GM21528 (cell line): ENCODE measurements around the gene NDRG4.
A peak's percentile ranks its signal among the peaks of the same experiment; 100 is the strongest.
"Not testable (repeated sequence)": the region's sequence is repeated elsewhere in the genome, so short reads cannot be mapped to it uniquely, and the experiment has no call there.

Experiments used
- ATAC-seq: cut with Tn5 transposase; IDR thresholded peaks from one replicate; pipeline ENCODE4 v1.9.1; 2021; ENCODE audit warnings: mild to moderate bottlenecking, moderate library complexity; ENCODE audit not compliant: unreplicated experiment, low FRiP score

The NDRG4 gene

DNA sequence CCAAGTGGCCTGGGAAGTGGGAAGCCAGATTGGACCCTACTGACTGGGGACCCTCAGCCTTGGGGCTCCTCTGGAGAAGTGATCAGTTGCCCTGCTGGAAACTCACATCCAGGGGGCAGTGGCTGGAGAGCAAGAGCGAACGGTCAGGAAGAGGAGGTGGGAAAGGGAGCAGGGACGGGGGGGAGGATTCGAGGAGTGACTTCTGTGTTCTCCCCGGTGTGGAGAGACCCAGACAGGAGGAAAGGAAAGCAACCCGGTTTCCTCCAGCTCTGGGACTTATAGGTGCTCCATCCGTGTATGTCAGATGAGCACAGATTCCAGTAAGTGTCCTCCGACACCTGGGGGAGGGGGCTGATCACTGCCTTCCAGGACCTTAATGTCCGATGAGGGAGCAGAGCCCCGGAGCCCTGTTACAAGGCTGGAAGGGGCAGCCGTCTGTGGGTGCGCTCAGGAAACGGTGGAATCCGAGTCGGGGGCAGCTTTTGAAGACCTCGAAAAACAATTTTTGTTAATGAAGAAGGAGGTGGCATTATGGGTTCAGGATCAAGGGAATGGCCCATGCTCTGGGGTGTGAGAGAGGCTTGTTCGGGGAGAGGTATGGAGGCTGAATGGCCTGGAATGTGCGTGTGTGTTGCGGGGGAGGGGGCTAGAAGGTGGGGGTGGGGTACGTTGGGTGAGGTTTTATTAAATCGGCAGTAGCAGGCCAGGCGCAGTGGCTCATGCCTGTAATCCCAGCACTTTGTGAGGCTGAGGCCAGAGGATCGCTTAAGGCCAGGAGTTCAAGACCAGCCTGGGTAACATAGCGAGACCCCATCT is 34.8 kb upstream of the NDRG4 start:
- no peak for ATAC-seq

DNA sequence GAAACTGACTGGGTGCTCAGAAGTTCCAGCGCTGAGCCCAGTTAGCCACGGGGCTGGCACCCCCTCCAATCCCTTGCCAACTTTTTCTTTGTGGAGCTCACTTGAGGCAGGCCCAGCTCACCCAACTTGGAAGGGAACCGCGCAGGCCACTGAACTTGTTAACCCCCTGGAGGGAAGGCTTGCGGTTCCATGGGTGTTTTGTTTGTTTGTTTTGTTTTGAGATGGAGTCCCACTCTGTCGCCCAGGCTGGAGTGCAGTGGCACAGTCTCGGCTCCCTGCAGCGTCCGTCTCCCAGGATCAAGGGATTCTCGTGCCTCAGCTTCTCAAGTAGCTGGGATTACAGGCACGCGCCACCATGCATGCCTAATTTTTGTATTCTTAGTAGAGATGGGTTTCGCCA is 34.1 kb upstream of the NDRG4 start:
- no peak for ATAC-seq

DNA sequence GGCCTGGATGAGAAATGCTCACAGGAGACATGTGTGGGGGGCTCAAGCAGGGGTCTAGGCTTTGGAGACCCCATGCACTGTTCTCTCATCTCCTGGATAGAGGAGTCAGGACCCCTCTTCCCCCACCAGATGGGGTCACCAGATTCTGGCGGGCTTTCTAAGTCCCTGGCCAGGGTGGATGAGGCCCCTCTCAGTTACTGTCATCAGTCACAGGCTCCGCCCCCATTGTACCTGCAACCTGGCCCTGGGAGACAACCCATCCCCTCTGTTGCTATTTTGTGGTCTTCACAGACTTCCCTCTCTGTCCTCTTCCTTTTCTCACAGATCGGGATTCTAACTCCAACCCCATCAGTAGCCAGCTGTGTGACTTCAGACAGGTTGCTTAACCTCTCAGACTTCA is 33.5 kb upstream of the NDRG4 start:
- ATAC-seq = no peak

DNA sequence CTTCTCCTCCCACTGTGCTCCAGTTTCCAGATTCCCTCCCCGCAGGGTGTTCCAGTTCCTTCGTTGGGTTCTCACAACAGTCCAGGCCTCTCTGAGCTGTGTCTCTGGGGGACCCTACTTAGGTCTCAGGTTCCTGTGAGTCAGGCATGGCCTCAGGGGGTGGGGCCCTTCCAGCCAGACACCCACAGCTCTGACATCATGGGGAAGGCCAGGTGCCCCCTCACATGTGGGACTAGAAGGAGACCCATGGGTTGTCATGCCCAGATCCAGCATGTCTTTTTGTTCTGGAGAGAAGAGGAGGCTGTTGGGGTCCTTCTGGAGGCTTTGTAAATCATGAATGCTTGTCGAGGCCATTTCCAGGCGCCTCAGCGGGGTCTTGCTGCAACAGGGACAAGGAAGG is 32.0 kb upstream of the NDRG4 start:
- no peak for ATAC-seq

DNA sequence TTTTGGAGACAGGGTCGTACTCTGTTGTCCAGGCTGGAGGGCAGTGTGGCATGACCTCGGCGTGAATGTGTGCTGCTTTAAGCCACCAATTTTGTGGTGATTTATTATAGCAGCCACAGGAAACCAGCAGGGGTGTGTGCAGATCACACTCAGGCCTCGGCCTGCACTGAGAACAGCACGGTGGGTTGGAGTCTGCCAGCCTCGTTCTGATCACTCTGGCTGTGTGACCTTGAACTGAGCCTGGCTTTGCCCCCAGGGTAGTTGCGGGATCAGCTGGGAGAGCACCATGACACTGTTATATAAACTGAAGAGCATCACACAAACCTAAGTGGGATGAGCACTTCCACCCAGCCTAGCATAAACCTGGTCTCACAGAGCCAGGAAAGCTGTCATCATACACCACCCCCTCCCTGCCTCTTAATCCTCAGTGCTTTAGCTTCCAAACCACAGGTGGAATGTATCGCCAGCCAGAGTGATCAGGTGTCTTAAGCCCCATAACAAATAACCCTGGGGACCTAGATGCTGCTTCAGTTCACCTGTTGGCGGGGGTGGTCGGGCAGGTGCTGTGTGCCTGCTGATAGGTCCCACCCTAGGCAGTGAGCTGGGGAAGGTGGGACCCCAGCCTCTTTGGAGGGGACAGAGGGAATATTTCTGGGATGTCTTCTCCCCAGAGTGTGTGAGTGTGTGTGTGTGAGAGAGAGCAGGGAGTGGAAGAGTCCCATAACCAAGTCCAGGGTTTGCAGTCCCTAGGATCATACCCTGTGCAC is 28.6 kb upstream of the NDRG4 start:
- ATAC-seq = no peak

DNA sequence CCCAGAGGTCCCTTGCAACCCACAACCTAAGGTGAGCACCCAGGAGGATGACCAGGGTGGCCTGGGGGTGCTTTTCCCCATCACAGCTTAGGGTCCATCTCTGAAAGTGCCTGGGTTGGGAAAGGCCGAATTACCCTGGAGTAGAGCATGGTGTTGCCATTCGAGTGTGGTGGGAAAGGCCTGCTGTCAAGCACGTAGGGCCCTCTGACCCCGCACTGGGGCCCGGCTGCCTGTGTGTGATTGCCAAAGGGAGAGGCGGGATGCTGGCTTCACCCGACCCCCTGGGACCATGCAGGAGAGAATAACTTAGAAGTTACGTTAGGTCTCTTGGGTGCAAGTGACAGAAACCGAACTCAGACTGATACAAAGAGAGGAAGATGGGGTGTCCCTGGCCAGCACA is 27.7 kb upstream of the NDRG4 start:
- no peak for ATAC-seq

DNA sequence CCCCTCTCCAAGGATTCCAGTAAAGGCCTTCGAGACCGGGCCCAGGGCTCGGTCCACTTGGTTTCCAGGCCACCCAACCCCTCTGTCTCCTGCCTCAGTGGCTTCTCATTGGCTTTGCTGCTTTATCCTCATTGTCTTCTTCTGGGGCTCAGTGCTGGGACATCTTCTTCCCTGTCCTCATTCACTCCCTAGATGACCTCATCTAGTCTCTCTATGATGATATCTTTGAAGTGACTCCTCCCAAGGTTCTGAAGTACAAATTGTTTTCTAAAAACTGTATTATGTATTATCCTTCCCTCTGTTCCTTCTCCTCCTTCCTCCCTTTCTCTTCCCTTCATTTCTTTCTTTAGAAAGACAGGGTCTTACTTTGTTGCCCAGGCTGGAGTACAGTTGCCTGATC is 27.1 kb upstream of the NDRG4 start:
- ATAC-seq = no peak

DNA sequence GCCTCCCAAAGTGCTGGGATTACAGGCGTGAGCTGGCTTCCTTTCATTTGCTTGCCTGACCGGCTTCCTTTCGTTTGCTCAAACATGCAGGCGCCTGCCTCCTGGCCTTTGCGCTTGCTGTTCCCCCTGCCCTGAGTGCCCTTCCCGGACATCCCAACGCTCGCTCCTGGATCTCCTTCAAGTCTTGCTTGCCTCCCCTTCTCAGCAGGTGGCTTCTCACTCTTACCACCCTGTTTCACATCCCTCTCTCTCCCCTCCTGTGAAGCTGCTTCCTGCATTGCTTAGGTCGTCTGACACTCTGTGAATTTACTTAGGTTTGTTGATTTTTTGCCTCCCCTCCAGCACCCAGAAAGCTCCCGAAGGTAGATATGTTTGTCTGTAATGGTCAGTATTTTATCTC is 25.6 kb upstream of the NDRG4 start:
- no peak for ATAC-seq

DNA sequence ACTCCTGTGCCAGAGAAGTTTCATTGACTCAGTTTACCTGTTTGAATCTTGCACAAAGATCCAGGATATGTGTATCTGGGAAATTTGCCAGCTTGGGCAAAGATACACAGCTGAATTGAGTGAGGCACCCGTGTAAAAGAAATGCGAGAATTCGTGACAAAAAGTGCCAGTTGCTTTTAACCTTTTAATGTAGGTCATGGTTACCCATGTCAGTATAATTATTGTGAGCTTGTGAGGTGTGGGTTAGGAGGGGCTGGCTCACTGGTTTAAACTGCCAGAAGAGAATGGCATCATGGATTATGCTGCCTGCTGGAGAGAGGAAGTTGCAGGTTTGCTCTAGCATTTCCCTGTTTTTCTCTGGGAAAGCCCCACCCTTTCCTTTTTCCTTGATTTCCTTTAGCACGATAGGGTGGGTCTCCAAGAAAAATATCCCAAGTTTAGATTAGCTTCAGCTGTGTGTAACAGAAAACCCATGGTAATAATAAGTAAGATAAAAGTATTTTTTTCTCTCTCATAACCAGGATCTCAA is 24.8 kb upstream of the NDRG4 start:
- ATAC-seq = no peak

DNA sequence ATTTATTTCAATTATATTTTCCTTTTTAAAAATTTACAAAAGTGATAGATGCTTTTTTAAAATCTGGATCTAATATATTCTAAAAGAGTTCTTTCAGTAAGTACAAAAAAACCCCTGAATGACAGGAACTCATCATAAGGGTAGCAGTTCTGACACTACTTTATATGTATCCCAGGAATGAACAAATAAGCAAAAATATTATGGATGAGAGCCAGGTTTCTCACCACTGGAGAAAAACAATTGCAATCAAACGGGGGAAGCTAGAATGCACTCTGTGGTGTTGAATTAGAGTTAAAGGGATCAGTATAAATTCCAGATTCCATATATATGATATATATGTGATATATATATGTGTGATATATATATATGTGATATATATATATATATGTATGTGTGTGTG is 23.2 kb upstream of the NDRG4 start:
- no peak for ATAC-seq

DNA sequence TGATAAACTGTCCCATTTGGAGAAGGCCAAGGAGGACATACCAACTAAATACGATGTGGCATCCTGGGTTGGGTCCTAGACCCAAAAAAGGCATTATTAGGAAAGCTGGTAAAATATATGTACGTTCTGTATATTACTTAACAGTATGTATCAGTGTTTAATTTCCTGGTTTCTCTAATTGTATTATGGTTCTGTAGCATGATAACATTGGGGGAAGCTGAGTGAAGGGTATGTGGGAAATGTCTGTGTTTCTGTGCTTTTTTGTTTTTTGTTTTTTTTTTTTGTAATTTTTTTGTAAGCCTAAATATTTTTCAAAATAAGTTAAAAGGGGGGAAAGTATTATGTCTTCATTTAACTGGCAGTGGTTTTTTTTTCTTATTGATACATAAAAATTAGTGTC is 21.5 kb upstream of the NDRG4 start:
- ATAC-seq = no peak

DNA sequence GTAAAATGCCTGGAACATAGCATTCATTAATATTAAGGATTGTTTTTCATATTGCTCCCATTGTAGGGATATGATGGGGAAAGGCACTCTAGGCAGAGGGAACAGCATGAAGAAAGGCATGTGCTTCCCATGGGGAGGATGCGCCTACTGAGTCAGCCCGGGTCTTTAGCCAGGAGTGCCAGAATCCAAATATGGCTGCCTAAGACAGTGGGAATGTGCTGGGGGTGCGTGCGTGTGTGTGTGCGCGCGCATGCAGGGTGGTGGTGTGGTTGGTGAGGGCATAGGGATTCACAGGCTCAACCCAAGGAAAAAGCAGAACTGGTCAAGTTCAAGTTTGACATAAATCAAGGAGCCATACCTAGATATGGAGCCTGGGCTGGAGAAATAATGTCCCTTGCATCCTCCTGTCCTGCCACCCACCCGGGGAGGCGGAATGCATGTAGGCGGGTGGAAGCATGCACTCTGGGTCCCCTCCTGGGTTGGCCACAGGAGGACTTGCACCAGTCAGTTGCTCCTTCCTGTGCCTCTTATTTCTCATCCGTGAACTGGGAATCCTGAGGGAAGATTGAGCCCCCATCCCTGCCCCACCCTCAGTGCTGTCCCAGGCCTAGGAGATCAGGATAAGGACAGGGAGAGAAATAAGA is 18.6 kb upstream of the NDRG4 start:
- no peak for ATAC-seq

DNA sequence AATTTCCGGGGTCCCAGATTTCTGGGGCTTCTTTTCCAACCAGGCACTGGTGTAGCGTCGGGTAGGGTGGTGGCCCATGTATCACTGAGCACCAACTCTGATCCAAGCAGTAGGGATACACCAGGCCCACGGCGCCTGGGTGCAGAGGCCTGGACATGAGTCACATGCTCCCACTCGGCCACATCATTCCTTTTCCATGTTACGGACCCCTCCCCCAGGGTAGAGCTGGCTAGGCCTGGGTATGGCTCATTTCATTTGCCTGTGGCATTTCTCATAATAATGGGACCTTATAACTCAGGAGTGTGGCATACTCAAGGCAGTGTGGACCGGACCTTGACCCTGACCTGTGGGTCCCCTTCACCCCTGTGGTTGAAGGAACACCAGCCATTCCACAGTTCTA is 18.0 kb upstream of the NDRG4 start:
- no peak for ATAC-seq

DNA sequence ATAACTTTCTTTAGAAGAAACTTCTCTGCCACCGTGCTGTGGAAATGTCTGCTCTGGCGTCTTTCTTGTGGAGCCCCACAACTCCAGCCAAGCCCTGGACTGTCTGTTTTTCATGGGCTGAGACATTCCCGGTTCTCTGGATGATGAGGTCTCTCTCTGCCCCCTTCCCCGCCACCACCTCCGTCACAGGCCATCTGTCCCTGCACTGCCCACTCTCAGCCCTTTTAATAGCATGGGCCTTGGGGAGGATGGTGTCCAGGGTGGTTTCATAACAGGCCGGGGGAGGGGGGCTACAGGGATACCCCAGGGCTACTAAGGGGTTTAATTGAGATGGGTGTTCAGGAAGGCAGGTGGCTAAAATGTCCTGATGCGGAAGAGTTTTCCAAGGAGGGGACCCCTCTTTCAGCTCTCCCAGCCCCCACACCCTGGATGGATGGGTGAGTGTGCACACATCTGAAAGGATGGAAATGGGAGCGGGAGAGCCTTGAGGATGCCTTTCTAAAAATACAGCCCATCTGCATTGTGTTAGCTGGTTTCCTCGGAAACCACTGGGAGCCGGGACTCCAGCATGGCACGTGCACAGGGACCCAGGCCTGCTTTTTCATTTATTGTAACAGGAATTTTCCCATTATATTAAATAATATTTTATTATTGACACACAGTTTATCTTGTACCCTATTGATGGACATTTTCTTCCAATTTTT is 14.6 kb upstream of the NDRG4 start:
- ATAC-seq = no peak

DNA sequence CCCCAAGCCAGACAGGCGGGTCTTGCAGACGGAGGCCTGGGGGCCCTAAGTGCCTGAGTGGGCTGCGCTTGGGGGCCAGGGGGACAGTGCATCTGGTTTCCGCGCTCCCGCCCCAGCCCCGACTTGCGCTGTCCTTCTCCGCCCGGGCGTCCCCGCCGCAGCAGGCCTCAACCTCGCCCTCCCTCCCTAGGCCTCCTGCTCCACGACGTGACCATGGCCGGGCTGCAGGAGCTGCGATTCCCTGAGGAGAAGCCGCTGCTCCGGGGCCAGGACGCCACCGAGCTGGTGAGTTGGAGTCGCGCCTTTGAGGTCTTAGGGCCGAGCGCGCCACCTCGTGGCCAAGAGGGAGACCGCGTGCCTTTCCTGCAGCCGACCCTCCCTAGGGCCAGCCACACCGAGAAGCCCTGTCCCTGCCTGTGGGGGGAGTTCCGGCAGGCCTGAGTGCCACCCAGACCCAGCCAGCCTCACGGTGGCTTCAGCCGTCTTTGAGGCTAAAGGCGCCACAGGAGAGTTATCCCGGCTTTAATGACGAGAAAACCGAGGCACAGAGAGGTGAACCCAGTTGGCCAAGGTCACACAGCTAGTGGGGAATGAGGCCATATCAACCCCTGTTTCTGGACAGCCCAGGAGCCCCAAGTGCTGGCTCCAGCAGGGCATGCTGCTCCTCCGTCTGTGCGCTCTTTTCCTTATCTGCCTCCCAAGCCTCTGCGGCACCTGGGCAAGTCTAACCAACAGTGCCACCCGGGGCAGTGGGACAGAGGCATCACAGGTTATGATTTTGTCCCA is 12.2 kb upstream of the NDRG4 start:
- ATAC-seq = peak; percentile 75

DNA sequence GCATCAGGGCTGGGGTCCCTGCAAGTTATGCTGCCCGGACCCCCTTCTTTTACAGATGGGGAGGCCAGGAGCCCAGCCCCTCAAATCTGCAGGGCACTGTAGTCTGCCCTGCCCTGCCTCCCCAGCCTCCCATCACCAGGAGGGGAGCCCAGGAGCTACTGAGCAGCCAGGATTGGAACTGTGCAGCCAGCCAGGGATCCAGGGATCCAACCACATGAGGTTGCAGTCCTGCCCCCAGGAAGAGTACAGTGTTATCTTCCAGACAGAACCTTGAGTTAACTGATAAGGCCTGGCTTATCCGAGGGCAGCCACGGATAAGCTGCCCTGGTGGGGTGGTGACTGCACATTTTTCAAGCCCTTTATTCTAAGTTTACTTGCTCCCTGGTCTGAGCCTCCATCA is 11.4 kb upstream of the NDRG4 start:
- no peak for ATAC-seq

DNA sequence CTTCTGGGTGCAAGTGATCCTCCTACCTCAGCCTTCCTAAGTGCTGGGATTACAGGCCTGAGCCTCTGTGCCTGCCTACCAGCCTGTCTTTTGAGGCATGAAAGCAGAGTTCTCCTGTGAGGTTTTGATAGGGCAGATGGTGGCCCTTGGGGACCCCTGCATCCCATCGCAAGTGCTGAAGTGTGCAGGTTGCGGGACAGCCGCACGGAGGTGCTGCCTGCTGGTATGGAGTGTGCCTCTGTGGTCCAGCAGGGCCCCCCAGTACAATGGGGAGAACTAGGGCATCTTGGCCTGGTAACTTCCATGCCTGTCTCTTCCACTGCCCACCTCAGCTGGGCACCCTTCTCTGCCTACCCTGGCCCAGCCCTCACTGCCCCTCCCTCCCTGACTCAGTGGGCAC is 9.9 kb upstream of the NDRG4 start:
- ATAC-seq = no peak

DNA sequence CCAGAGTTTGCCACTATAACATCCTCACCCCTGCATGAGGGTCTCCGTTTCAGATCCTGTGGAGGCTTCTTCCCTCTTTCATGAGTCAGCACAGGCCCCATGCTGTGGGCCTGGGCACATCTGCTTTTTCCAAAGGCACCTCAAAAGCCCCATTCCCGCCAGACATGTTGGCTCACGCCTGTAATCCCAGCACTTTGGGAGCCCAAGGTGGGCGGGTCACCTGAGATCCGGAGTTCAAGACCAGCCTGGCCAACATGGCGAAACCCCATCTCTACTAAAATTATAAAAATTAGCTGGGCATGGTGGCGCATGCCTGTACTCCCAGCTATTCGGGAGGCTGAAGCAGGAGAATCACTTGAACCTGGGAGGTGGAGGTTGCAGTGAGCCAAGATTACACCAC is 9.4 kb upstream of the NDRG4 start:
- ATAC-seq = not testable (repeated sequence)

DNA sequence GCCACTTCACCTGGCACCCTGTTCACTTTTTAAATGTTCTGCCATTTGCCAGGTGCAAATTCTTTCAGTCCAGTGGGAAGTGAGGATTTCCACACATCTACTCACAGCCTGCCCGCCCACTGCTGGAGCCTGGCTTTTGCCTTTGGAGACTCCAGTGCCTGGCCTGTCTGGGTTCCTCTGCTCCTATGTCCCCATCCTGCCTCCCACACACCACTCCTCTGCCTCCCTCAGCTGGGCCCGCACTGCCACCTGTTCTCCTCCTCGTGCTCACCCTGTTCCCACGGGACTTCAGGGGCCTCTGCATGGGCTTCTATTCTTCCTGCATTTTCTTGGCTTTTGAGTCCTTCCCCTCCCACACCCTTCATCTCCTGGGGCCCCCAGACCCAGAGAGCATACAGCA is 7.9 kb upstream of the NDRG4 start:
- no peak for ATAC-seq

DNA sequence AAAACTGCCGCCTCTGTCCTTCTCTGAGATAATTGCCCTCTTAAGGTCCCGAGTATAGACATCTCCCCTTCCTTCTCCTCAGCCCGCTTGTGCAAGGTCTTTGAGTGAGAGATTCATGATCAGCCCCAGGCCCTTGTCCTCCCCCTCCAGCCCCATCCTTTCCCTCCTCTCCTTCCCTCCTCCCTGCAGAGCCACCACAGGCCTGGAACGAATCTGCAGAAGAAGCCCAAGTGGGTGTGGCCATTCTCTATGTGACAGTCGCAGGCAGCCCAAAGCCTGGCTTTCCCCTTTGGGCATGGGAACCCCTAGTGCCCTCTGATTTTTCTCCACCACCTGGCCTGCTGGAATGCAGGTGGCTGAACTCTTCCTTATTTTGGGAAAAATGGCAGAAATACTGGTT is 7.2 kb upstream of the NDRG4 start:
- ATAC-seq = no peak
